Endothelial cell of umbilical vein (primary cell): ENCODE measurements around the gene SECISBP2. TPM values are rescaled to one million over a fixed set of nuclear protein-coding genes. Genes with fewer than 3 reads are reported as not detected.

Experiments used
- BruUV-seq: library from RNA; stranded (reverse); fragments of 400-500 nt; replicated peaks from 2 replicates; lab custom pipeline; 2021; lab: Mats Ljungman, UMichigan
- CTCF ChIA-PET: fragments of 300-600, 350-600 bp; sonication (Branson Sonifier 250); formaldehyde crosslinking; loops from one replicate; lab custom pipeline; 2021; ENCODE audit warnings: antibody characterized with exemption, inconsistent platforms; lab: Charles Lee
- POLR2A ChIA-PET: fragments of 300-600, 350-600 bp; sonication (Branson Sonifier 250); formaldehyde crosslinking; loops from one replicate; lab custom pipeline; 2021; ENCODE audit warnings: antibody characterized with exemption, inconsistent platforms; lab: Charles Lee
- DNase-seq: peaks from one replicate; pipeline ENCODE4 v3.0.0-alpha.2; 2011; ENCODE audit warnings: low read depth, low spot score
- FAIRE-seq: peaks from 2 replicates; lab custom pipeline; 2011; peaks lifted over from hg19 to GRCh38; lab: Jason Lieb, UNC
- H2AFZ ChIP-seq: 2 replicates; pipeline ENCODE4 v1.6.0; 2012; ENCODE audit warnings: low read depth, low read length, control low read depth, inconsistent platforms
- H3K27ac ChIP-seq: 2 replicates; pipeline ENCODE4 v1.5.1; 2011; ENCODE audit warnings: low read depth, mild to moderate bottlenecking, control low read depth, low read length, moderate library complexity; ENCODE audit not compliant: insufficient read depth
- H3K27me3 ChIP-seq, 2 experiments: 2 replicates each; pipeline versions ENCODE4 v1.6.0 to v1.6.1; 2011; ENCODE audit warnings: low read length in 2 of 2, mixed read lengths in 1 of 2; ENCODE audit not compliant: control insufficient read depth in 2 of 2, insufficient read depth in 2 of 2
- H3K36me3 ChIP-seq, 2 experiments: 2 replicates in 1 of 2; 3 replicates in 1 of 2; pipeline ENCODE4 v1.5.1; 2011; ENCODE audit warnings: low read length in 2 of 2, mild to moderate bottlenecking in 1 of 2, moderate library complexity in 1 of 2; ENCODE audit not compliant: control insufficient read depth in 2 of 2, insufficient read depth in 2 of 2; ENCODE audit errors: extremely low read depth in 1 of 2
- H3K4me1 ChIP-seq: 3 replicates; pipeline ENCODE4 v1.5.1; 2011; ENCODE audit warnings: mild to moderate bottlenecking, low read length; ENCODE audit not compliant: control insufficient read depth, insufficient read depth; ENCODE audit errors: extremely low read depth
- H3K4me2 ChIP-seq: 2 replicates; pipeline ENCODE4 v1.6.1; 2011; ENCODE audit warnings: low read length, control low read depth, mixed read lengths; ENCODE audit not compliant: insufficient read depth
- H3K4me3 ChIP-seq, 3 experiments: fragments of 200-600 bp in 1 of 3; sonication (generic), shearing (Covaris generic) in 1 of 3; replicated peaks in 1 of 3; 2 replicates each; pipeline ENCODE4 v1.5.1; 2011 to 2016; ENCODE audit warnings: control low read depth in 3 of 3, low read length in 3 of 3, mild to moderate bottlenecking in 2 of 3, inconsistent platforms in 1 of 3, low read depth in 1 of 3, moderate library complexity in 1 of 3; ENCODE audit not compliant: insufficient read depth in 1 of 3
- H3K79me2 ChIP-seq: 2 replicates; pipeline ENCODE4 v1.6.0; 2012; ENCODE audit warnings: low read length, inconsistent platforms; ENCODE audit not compliant: control insufficient read depth, insufficient read depth
- H3K9ac ChIP-seq: replicated peaks from 2 replicates; pipeline ENCODE3; 2011; ENCODE audit warnings: low read length, control low read depth; ENCODE audit not compliant: insufficient read depth; ENCODE audit errors: extremely low read depth
- H3K9me1 ChIP-seq: replicated peaks from 3 replicates; pipeline ENCODE4 v1.6.0; 2011; ENCODE audit warnings: mild to moderate bottlenecking, low read length; ENCODE audit not compliant: control insufficient read depth, insufficient read depth; ENCODE audit errors: extremely low read depth
- H3K9me3 ChIP-seq: replicated peaks from 2 replicates; pipeline ENCODE4 v1.5.1; 2012; ENCODE audit warnings: low read length, inconsistent platforms; ENCODE audit not compliant: control insufficient read depth, insufficient read depth
- H4K20me1 ChIP-seq: replicated peaks from 2 replicates; pipeline ENCODE3; 2011; ENCODE audit warnings: mild to moderate bottlenecking, low read length; ENCODE audit not compliant: control insufficient read depth, insufficient read depth; ENCODE audit errors: extremely low read depth
- FOS ChIP-seq: IDR thresholded peaks from 2 replicates; pipeline ENCODE4 v1.6.1; 2011; ENCODE audit warnings: mild to moderate bottlenecking, low read length, moderate library complexity, borderline replicate concordance; ENCODE audit not compliant: insufficient read depth
- GATA2 ChIP-seq: IDR thresholded peaks from 2 replicates; pipeline ENCODE4 v1.7.0; 2011; ENCODE audit warnings: low read depth, mild to moderate bottlenecking, moderate library complexity, mixed read lengths, low read length; ENCODE audit not compliant: insufficient read length, insufficient read depth
- JUN ChIP-seq: IDR thresholded peaks from 2 replicates; pipeline ENCODE4 v1.6.1; 2011; ENCODE audit warnings: borderline replicate concordance, low read depth; ENCODE audit not compliant: insufficient read length, insufficient read depth
- POLR2A ChIP-seq: IDR thresholded peaks from 2 replicates; pipeline ENCODE4 v1.6.1; 2012; ENCODE audit warnings: low read depth, mild to moderate bottlenecking, control low read depth, low read length
- dilution Hi-C: fragments of 300-500 bp; cut with MboI; formaldehyde crosslinking; loops from one replicate; pipeline ENCODE4 v1.15.0; 2019; ENCODE audit warnings: low sequenced_read_pairs; ENCODE audit not compliant: extremely low pct_ligation_motif_present
- intact Hi-C: fragments of 100-400 bp; cut with micrococcal nuclease; formaldehyde crosslinking; loops from one replicate; pipeline ENCODE4 v1.10.0; 2022
- polyA plus RNA-seq, 4 experiments: library from polyadenylated mRNA; depleted of rRNA in 3 of 4; stranded (reverse) in 3 of 4; unstranded in 1 of 4; fragments of >200 nt; gene quantifications; 2 replicates each; pipeline versions ENCODE4 v1.2.1 to v1.2.3, GENCODE V29; 2011 to 2012; ENCODE audit warnings: missing spikeins in 1 of 4
- total RNA-seq: library from RNA; stranded (reverse); gene quantifications from 2 replicates; pipeline ENCODE4 v1.2.3, GENCODE V29; 2021

The SECISBP2 gene
- total and polyA plus RNA-seq, 2 donors (not counting 3 experiments of a cell fraction or from before 2014, with no cell fraction given): 22.7 to 36.3 TPM

GRCh38 chr9:89361816-89362646 is 43.7 kb downstream of the SECISBP2 start:
- H3K9me1 ChIP-seq: no peaks in the 10 kb centered on the region
- ChIA-PET CTCF (interaction anchor here (6.5 kb wide), 1 partner anchor 187 kb away, joined by 62 read pairs; no protein-coding TSS in a partner anchor), POLR2A (no interaction called here)
- H3K9me3 ChIP-seq: no peaks in the 10 kb centered on the region
- H3K4me3 ChIP-seq: no peak overlapping the region
- H3K9ac ChIP-seq: no peak overlapping the region
- no peaks in the 10 kb centered on the region for H4K20me1 ChIP-seq
- no peak overlapping the region for H2AFZ ChIP-seq
- intact Hi-C loops (loop anchor here (1.0 kb wide), 1 partner anchor 187 kb away; no protein-coding TSS in a partner anchor), dilution Hi-C loops (no loop called here)
- no peaks in the 10 kb centered on the region for H3K27me3 ChIP-seq
- H3K4me1 ChIP-seq: peaks cover 7% of the 10 kb centered on the region
- no peak for FAIRE-seq
- no peak for TF ChIP-seq JUN
- TF ChIP-seq FOS: no peak
- no peak for TF ChIP-seq GATA2
- no TSS peak for BruUV-seq
- H3K36me3 ChIP-seq: peaks cover 9 to 20% of the 10 kb centered on the region in 2 experiments
- H3K79me2 ChIP-seq: no peaks in the 10 kb centered on the region
- H3K27ac ChIP-seq: no peak overlapping the region
- no peak for DNase-seq
- H3K4me2 ChIP-seq: no peak overlapping the region

- no peak for TF ChIP-seq POLR2A
- FAIRE-seq (no peak), DNase-seq (no peak)
- no TSS peak for BruUV-seq
- Histone ChIP-seq H2AFZ (no peak overlapping the region), H3K9me1 (no peaks in the 10 kb centered on the region), H3K79me2 (no peaks in the 10 kb centered on the region), H3K27ac (no peak overlapping the region), H4K20me1 (no peaks in the 10 kb centered on the region), H3K9ac (no peak overlapping the region), H3K4me2 (no peak overlapping the region), H3K9me3 (no peaks in the 10 kb centered on the region), H3K4me3 (no peak overlapping the region), H3K4me1 (peaks cover 7% of the 10 kb centered on the region), H3K27me3 (no peaks in the 10 kb centered on the region), H3K36me3 (peaks cover 9 to 16% of the 10 kb centered on the region in 2 experiments)
- dilution Hi-C loops (no loop called here), intact Hi-C loops (no loop called here)
- ChIA-PET POLR2A (no interaction called here), CTCF (interaction anchor here (1.0 kb wide), 1 partner anchor 186 kb away, joined by 5 read pairs; no protein-coding TSS in a partner anchor)
Measured at GRCh38 chr9:89362647-89363310, 44.5 kb downstream of the SECISBP2 start.
